ENCODE data around the gene SLC22A1. TPM values are rescaled to one million over a fixed set of nuclear protein-coding genes. Genes with fewer than 3 reads are reported as not detected.

The SLC22A1 gene
- total and polyA plus RNA-seq, 2 donors (not counting 1 experiment from before 2014, with no cell fraction given), result 0.18 to 1.5 TPM

- Histone ChIP-seq H3K9me3 (ENCODE audit: control extremely low read depth in 1 of 3, control insufficient read depth in 2 of 3, insufficient read depth in 1 of 3, low read length in 2 of 3) (no peaks in the 10 kb centered on the region), H3K27ac (ENCODE audit: low read length in 2 of 2) (no peak overlapping the region), H3K4me1 (ENCODE audit: control insufficient read depth in 2 of 2, insufficient read depth in 2 of 2, low read length in 2 of 2) (no peaks in the 10 kb centered on the region), H3K36me3 (replicated peaks in 1 of 2; ENCODE audit: control extremely low read depth in 1 of 2, control insufficient read depth in 1 of 2, extremely low read depth in 1 of 2, insufficient read depth in 2 of 2, low read length in 1 of 2) (peaks cover 16 to 78% of the 10 kb centered on the region in 2 experiments), H3K4me2 (replicated peaks; ENCODE audit: low read depth, low read length, poor library complexity, severe bottlenecking) (no peak overlapping the region), H3K4me3 (ENCODE audit: control extremely low read depth in 1 of 5, extremely low read depth in 1 of 5, insufficient read depth in 1 of 5, low read depth in 2 of 5, low read length in 4 of 5) (no peak overlapping the region), H2AFZ (ENCODE audit: insufficient read depth, low read depth, low read length, poor library complexity, severe bottlenecking) (no peak overlapping the region), H4K20me1 (ENCODE audit: control insufficient read depth, insufficient read depth, low read length, poor library complexity, severe bottlenecking) (no peaks in the 10 kb centered on the region), H3K79me2 (ENCODE audit: control insufficient read depth, insufficient read depth, low read length) (no peaks in the 10 kb centered on the region), H3K9ac (ENCODE audit: low read length) (no peak overlapping the region), H3K27me3 (replicated peaks in 1 of 4; ENCODE audit: control extremely low read depth in 1 of 4, control insufficient read depth in 3 of 4, insufficient read depth in 4 of 4, low read length in 3 of 4) (no peaks in the 10 kb centered on the region)
- no peak for ATAC-seq (ENCODE audit: low read depth)
- H3K9me3 Mint-ChIP-seq (ENCODE audit: insufficient read depth), result no peaks in the 10 kb centered on the region
- no peak for DNase-seq
- 100% methylated on average over 2 of the region's 4 CpGs for WGBS (ENCODE audit: insufficient coverage)
- CTCF ChIA-PET, result no interaction called here
- no peaks in the 10 kb centered on the region for H3K27me3 Mint-ChIP-seq
- intact Hi-C loops (cut with micrococcal nuclease), result no loop called here
- TF ChIP-seq EZH2 (IDR thresholded peaks at IDR 0.05; ENCODE audit: borderline replicate concordance, insufficient read depth, low read depth, low read length, poor library complexity, severe bottlenecking) (no peak), CTCF (IDR thresholded peaks at IDR 0.05) (no peak)
- POLR2A ChIA-PET, result no interaction called here
- H3K27ac Mint-ChIP-seq, result no peak overlapping the region
- H3K4me3 Mint-ChIP-seq, result no peak overlapping the region
- H3K4me1 Mint-ChIP-seq, result no peaks in the 10 kb centered on the region
These were observed 27.7 kb upstream of the SLC22A1 start for GRCh38 chr6:160093946-160094345.

GRCh38 chr6:160095146-160095845 lies 26.3 kb upstream of the SLC22A1 start:
- H3K27ac ChIP-seq (ENCODE audit: low read length in 2 of 2), result no peak overlapping the region
- no peaks in the 10 kb centered on the region for H3K9me3 Mint-ChIP-seq (ENCODE audit: insufficient read depth)
- no peak overlapping the region for H2AFZ ChIP-seq (ENCODE audit: insufficient read depth, low read depth, low read length, poor library complexity, severe bottlenecking)
- H3K4me2 ChIP-seq (replicated peaks; ENCODE audit: low read depth, low read length, poor library complexity, severe bottlenecking), result no peak overlapping the region
- intact Hi-C loops (cut with micrococcal nuclease), result no loop called here
- no peak overlapping the region for H3K4me3 ChIP-seq (ENCODE audit: control extremely low read depth in 1 of 5, extremely low read depth in 1 of 5, insufficient read depth in 1 of 5, low read depth in 2 of 5, low read length in 4 of 5)
- no peaks in the 10 kb centered on the region for H4K20me1 ChIP-seq (ENCODE audit: control insufficient read depth, insufficient read depth, low read length, poor library complexity, severe bottlenecking)
- H3K27me3 ChIP-seq (replicated peaks in 1 of 4; ENCODE audit: control extremely low read depth in 1 of 4, control insufficient read depth in 3 of 4, insufficient read depth in 4 of 4, low read length in 3 of 4), result no peaks in the 10 kb centered on the region
- 99% methylated on average over 6 of the region's 8 CpGs for WGBS (ENCODE audit: insufficient coverage)
- no peak overlapping the region for H3K9ac ChIP-seq (ENCODE audit: low read length)
- ChIA-PET POLR2A (interaction anchor here (0.5 to 0.6 kb wide), 2 partner anchors 14 to 401 kb away, joined by 3 to 4 read pairs; no protein-coding TSS in a partner anchor), CTCF (no interaction called here)
- no peaks in the 10 kb centered on the region for H3K79me2 ChIP-seq (ENCODE audit: control insufficient read depth, insufficient read depth, low read length)
- TF ChIP-seq EZH2 (IDR thresholded peaks at IDR 0.05; ENCODE audit: borderline replicate concordance, insufficient read depth, low read depth, low read length, poor library complexity, severe bottlenecking), result no peak
- no peak for ATAC-seq (ENCODE audit: low read depth)
- no peaks in the 10 kb centered on the region for H3K27me3 Mint-ChIP-seq
- peaks cover 15 to 65% of the 10 kb centered on the region in 2 experiments for H3K36me3 ChIP-seq (replicated peaks in 1 of 2; ENCODE audit: control extremely low read depth in 1 of 2, control insufficient read depth in 1 of 2, extremely low read depth in 1 of 2, insufficient read depth in 2 of 2, low read length in 1 of 2)
- no peaks in the 10 kb centered on the region for H3K4me1 Mint-ChIP-seq
- no peaks in the 10 kb centered on the region for H3K9me3 ChIP-seq (ENCODE audit: control extremely low read depth in 1 of 3, control insufficient read depth in 2 of 3, insufficient read depth in 1 of 3, low read length in 2 of 3)
- no peaks in the 10 kb centered on the region for H3K4me1 ChIP-seq (ENCODE audit: control insufficient read depth in 2 of 2, insufficient read depth in 2 of 2, low read length in 2 of 2)
- H3K27ac Mint-ChIP-seq, result no peak overlapping the region
- no peak overlapping the region for H3K4me3 Mint-ChIP-seq
- no peak for DNase-seq

Data from B cell (primary cell).